ENCODE data around the gene MAP6. TPM values are rescaled to one million over a fixed set of nuclear protein-coding genes. Genes with fewer than 3 reads are reported as not detected.

MAP6 gene
- total and polyA plus RNA-seq, 2 of the 13 experiments (the other 11 are each of a cell fraction or from before 2014, with no cell fraction given): 0.04 TPM; not detected in 1

DNA sequence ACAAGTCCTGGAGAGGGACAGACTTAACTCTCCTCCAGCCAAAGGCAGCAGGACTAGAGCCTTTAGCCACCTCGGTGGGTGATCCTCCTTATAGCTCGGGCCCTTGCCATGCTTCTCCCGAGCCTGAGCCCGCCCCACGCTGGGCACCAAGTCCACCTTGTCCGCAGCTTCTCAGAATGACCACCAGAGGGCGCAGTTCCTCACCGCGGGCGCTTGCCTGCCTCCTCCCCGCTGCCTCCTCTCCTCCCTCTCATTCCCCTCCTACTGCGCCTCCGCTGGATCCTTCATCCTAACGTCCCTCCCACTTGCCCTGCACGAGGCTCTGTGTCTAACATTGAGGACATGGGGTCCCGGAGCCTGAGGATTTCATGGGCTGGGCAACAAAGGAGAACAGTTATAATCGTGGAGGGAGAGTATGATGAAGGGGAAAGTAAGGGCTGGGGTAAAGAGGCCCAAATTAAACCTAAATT is 37.5 kb upstream of the MAP6 start (continued):
- no peak for TF ChIP-seq HOMEZ (CRISPR knock-in tag; IDR thresholded peaks at IDR 0.05; ENCODE audit: low read depth)
- TF ChIP-seq SAFB2 (CRISPR knock-in tag; IDR thresholded peaks at IDR 0.05; ENCODE audit: borderline replicate concordance, low read depth): no peak
- no peak for TF ChIP-seq ZNF562 (CRISPR knock-in tag; IDR thresholded peaks at IDR 0.05; ENCODE audit: borderline replicate concordance)
- TF ChIP-seq ZNF10 (CRISPR knock-in tag; IDR thresholded peaks at IDR 0.05; ENCODE audit: borderline replicate concordance, low read depth): no peak
- TF ChIP-seq GATAD2A (CRISPR knock-in tag; IDR thresholded peaks at IDR 0.05): peak; percentile 37; the same call in 1 of the 2 replicates
- TF ChIP-seq ZNF768 (CRISPR knock-in tag; IDR thresholded peaks at IDR 0.05): peak; percentile 17; the same call in 1 of the 2 replicates
- TF ChIP-seq ZNF773 (CRISPR knock-in tag; IDR thresholded peaks at IDR 0.05; ENCODE audit: borderline replicate concordance): no peak
- TF ChIP-seq ISX (CRISPR knock-in tag; conservative IDR thresholded peaks at IDR 0.05): no peak
- no peak for TF ChIP-seq JUN (CRISPR knock-in tag; IDR thresholded peaks at IDR 0.05)
- TF ChIP-seq, protein P1, sequence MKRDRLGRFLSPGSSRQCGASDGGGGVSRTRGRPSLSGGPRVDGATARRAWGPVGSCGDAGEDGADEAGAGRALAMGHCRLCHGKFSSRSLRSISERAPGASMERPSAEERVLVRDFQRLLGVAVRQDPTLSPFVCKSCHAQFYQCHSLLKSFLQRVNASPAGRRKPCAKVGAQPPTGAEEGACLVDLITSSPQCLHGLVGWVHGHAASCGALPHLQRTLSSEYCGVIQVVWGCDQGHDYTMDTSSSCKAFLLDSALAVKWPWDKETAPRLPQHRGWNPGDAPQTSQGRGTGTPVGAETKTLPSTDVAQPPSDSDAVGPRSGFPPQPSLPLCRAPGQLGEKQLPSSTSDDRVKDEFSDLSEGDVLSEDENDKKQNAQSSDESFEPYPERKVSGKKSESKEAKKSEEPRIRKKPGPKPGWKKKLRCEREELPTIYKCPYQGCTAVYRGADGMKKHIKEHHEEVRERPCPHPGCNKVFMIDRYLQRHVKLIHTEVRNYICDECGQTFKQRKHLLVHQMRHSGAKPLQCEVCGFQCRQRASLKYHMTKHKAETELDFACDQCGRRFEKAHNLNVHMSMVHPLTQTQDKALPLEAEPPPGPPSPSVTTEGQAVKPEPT (CRISPR knock-in tag; IDR thresholded peaks at IDR 0.05; ENCODE audit: low read depth): no peak; the same call in 1 of the 2 replicates
- no peak for TF ChIP-seq NR2F2 (IDR thresholded peaks at IDR 0.05; ENCODE audit: borderline replicate concordance, low read depth)
- no peak for TF ChIP-seq NKX3-1 (CRISPR knock-in tag; IDR thresholded peaks at IDR 0.05)
- TF ChIP-seq REL (CRISPR knock-in tag; conservative IDR thresholded peaks at IDR 0.05): no peak
- TF ChIP-seq AHR (CRISPR knock-in tag; IDR thresholded peaks at IDR 0.05): 0 out of 2 replicates have a peak, but pooled peaks have one; percentile 45
- no peak for TF ChIP-seq JDP2 (CRISPR knock-in tag; IDR thresholded peaks at IDR 0.05; ENCODE audit: borderline replicate concordance)
- TF ChIP-seq ZNF605 (CRISPR knock-in tag; IDR thresholded peaks at IDR 0.05): no peak
- TF ChIP-seq EED (CRISPR knock-in tag; IDR thresholded peaks at IDR 0.05): no peak
- TF ChIP-seq U2AF2 (IDR thresholded peaks at IDR 0.05; ENCODE audit: low read depth, low read length): no peak
- TF ChIP-seq ZNF709 (CRISPR knock-in tag; IDR thresholded peaks at IDR 0.05): 0 out of 2 replicates have a peak, but pooled peaks have one; percentile 23
- no peak; the same call in 1 of the 2 replicates for TF ChIP-seq MTA1 (CRISPR knock-in tag; IDR thresholded peaks at IDR 0.05; ENCODE audit: borderline replicate concordance)
- no peak for TF ChIP-seq ZFP62 (CRISPR knock-in tag; IDR thresholded peaks at IDR 0.05)
- TF ChIP-seq NCOR1 (IDR thresholded peaks at IDR 0.05; ENCODE audit: borderline replicate concordance, low read length): no peak
- no peak for TF ChIP-seq NFE2 (CRISPR knock-in tag; IDR thresholded peaks at IDR 0.05)
- no peak for TF ChIP-seq REXO4 (CRISPR knock-in tag; IDR thresholded peaks at IDR 0.05; ENCODE audit: borderline replicate concordance)
- TF ChIP-seq ZNF615 (CRISPR knock-in tag; IDR thresholded peaks at IDR 0.05; ENCODE audit: borderline replicate concordance): no peak
- TF ChIP-seq NFIB (CRISPR knock-in tag; IDR thresholded peaks at IDR 0.05; ENCODE audit: borderline replicate concordance): no peak
- TF ChIP-seq ZSCAN12 (CRISPR knock-in tag; IDR thresholded peaks at IDR 0.05): no peak
- TF ChIP-seq ZNF180 (CRISPR knock-in tag; IDR thresholded peaks at IDR 0.05; ENCODE audit: borderline replicate concordance, low read depth): no peak
- no peak for TF ChIP-seq ZBTB20 (CRISPR knock-in tag; IDR thresholded peaks at IDR 0.05; ENCODE audit: borderline replicate concordance, low read depth)
- TF ChIP-seq ELF1 (CRISPR knock-in tag; IDR thresholded peaks at IDR 0.05): no peak
- TF ChIP-seq ZNF569 (CRISPR knock-in tag; IDR thresholded peaks at IDR 0.05; ENCODE audit: borderline replicate concordance): no peak
